K562 (cell line): ENCODE measurements around the gene FARSB. TPM values are rescaled to one million over a fixed set of nuclear protein-coding genes. Genes with fewer than 3 reads are reported as not detected.

Source experiments
- ARNT ChIP-seq, 2 experiments: fragments of 450-650 bp; IDR thresholded peaks; 2 replicates each; pipeline ENCODE4 v1.6.1; 2016; ENCODE audit warnings: mild to moderate bottlenecking in 1 of 2
- BACH1 ChIP-seq: fragments of 200-800 bp; sonication (Bioruptor generic); IDR thresholded peaks from 2 replicates; pipeline ENCODE4 v1.6.1; 2016; ENCODE audit warnings: missing genetic modification characterization, missing compliant biosample characterization
- CHCHD3 ChIP-seq: fragments of 250-450 bp; sonication (Bioruptor Pico); IDR thresholded peaks from 2 replicates; pipeline ENCODE4 v2.1.2; 2022; ENCODE audit warnings: mild to moderate bottlenecking
- CREB1 ChIP-seq, 2 experiments: sonication (generic) in 1 of 2; formaldehyde crosslinking in 1 of 2; IDR thresholded peaks; 2 replicates each; pipeline versions ENCODE4 v1.6.1 to v1.8.0; 2012 to 2022; ENCODE audit warnings: inconsistent platforms in 1 of 2, mild to moderate bottlenecking in 1 of 2, missing genetic modification reagents in 1 of 2, moderate library complexity in 1 of 2
- CTCFL ChIP-seq: IDR thresholded peaks from 2 replicates; pipeline ENCODE4 v1.6.1; 2011; ENCODE audit warnings: borderline replicate concordance, low read depth, mild to moderate bottlenecking, moderate library complexity, low read length; ENCODE audit not compliant: insufficient read depth, poor library complexity, severe bottlenecking
- CXXC5 ChIP-seq: fragments of 250-450 bp; sonication (Bioruptor Pico); IDR thresholded peaks from 2 replicates; pipeline ENCODE4 v1.8.0; 2022; ENCODE audit warnings: inconsistent platforms, mild to moderate bottlenecking, moderate library complexity
- DACH1 ChIP-seq: fragments of 450-650 bp; IDR thresholded peaks from 2 replicates; pipeline ENCODE4 v1.6.1; 2018; ENCODE audit not compliant: partially characterized antibody
- E2F6 ChIP-seq, 2 experiments: IDR thresholded peaks; 2 replicates each; pipeline ENCODE4 v1.6.1; 2011; ENCODE audit warnings: borderline replicate concordance in 1 of 2, control low read depth in 1 of 2, low read depth in 1 of 2, low read length in 1 of 2, mild to moderate bottlenecking in 1 of 2, mixed read lengths in 1 of 2, moderate library complexity in 1 of 2; ENCODE audit not compliant: insufficient read depth in 1 of 2, insufficient read length in 1 of 2, poor library complexity in 1 of 2, severe bottlenecking in 1 of 2; ENCODE audit errors: extremely low read depth in 1 of 2
- FOXM1 ChIP-seq, 2 experiments: fragments of 450-650 bp in 1 of 2; sonication (generic) in 1 of 2; formaldehyde crosslinking in 1 of 2; IDR thresholded peaks; 2 replicates each; pipeline versions ENCODE4 v1.6.1 to v1.9.0; 2017 to 2022; ENCODE audit warnings: low read depth in 2 of 2, mild to moderate bottlenecking in 2 of 2, missing genetic modification reagents in 1 of 2, moderate library complexity in 1 of 2
- GTF2F1 ChIP-seq: IDR thresholded peaks from 2 replicates; pipeline ENCODE4 v1.6.1; 2011; ENCODE audit warnings: low read depth, low read length, improper control_type of control experiment
- KLF13 ChIP-seq: fragments of 450-650 bp; IDR thresholded peaks from 2 replicates; pipeline ENCODE4 v1.6.1; 2016; ENCODE audit warnings: missing genetic modification characterization, low read depth, mild to moderate bottlenecking, missing compliant biosample characterization, moderate library complexity, borderline replicate concordance
- MAX ChIP-seq: sonication (generic); formaldehyde crosslinking; IDR thresholded peaks from 2 replicates; pipeline ENCODE4 v1.9.0; 2022; ENCODE audit warnings: mild to moderate bottlenecking, missing genetic modification reagents
- MED1 ChIP-seq: sonication (generic); formaldehyde crosslinking; IDR thresholded peaks from 2 replicates; pipeline ENCODE4 v1.8.1; 2023; ENCODE audit warnings: missing genetic modification reagents, borderline replicate concordance
- MEIS2 ChIP-seq: fragments of 450-650 bp; IDR thresholded peaks from 2 replicates; pipeline ENCODE4 v1.6.1; 2014; ENCODE audit warnings: mild to moderate bottlenecking; ENCODE audit not compliant: partially characterized antibody
- NFE2 ChIP-seq: IDR thresholded peaks from 2 replicates; pipeline ENCODE4 v1.6.1; 2014; ENCODE audit warnings: antibody characterized with exemption, low read depth
- PHF8 ChIP-seq: fragments of 200-600 bp; sonication (generic); IDR thresholded peaks from 2 replicates; pipeline ENCODE4 v1.6.1; 2012; ENCODE audit warnings: mixed run types, mild to moderate bottlenecking, inconsistent platforms, low read length, moderate library complexity, borderline replicate concordance
- PKNOX1 ChIP-seq: fragments of 450-650 bp; IDR thresholded peaks from 2 replicates; pipeline ENCODE4 v1.6.1; 2016
- POLR2A ChIP-seq: fragments of 450-650 bp; conservative IDR thresholded peaks from 2 replicates; pipeline ENCODE4 v1.6.1; 2016
- SUPT5H ChIP-seq: fragments of 450-650 bp; IDR thresholded peaks from 2 replicates; pipeline ENCODE4 v1.6.1; 2016
- TAF1 ChIP-seq: IDR thresholded peaks from 2 replicates; pipeline ENCODE4 v1.6.1; 2011; ENCODE audit warnings: mild to moderate bottlenecking, low read length, moderate library complexity; ENCODE audit not compliant: insufficient read depth, control insufficient read depth, severe bottlenecking; ENCODE audit errors: extremely low read depth
- TARDBP ChIP-seq: fragments of 450-650 bp; IDR thresholded peaks from 2 replicates; pipeline ENCODE4 v1.6.1; 2016
- U2AF1 ChIP-seq: fragments of 200-400 bp; formaldehyde crosslinking; optimal IDR thresholded peaks from 2 replicates; pipeline ENCODE3; 2017; ENCODE audit warnings: mild to moderate bottlenecking, low read depth, low read length, moderate library complexity
- ZNF551 ChIP-seq: fragments of 250-450 bp; sonication (Bioruptor Pico); IDR thresholded peaks from 2 replicates; pipeline ENCODE4 v1.5.0; 2021; ENCODE audit warnings: mild to moderate bottlenecking, moderate library complexity
- polyA plus RNA-seq, 8 experiments: library from polyadenylated mRNA; depleted of rRNA in 4 of 8; stranded (reverse) in 5 of 8; unstranded in 3 of 8; fragments of >200 nt; fragmentation: Nextera tagmentation in 2 of 8; fragmentation: Illumina TruSeq in 1 of 8; extraction: Ambion mirVana in 2 of 8; extraction: Trizol in 1 of 8; gene quantifications; 2 replicates each; pipeline versions ENCODE4 v1.2.1 to v1.2.3, GENCODE V29; 2011 to 2014; ENCODE audit warnings: inconsistent platforms in 1 of 8, missing spikeins in 1 of 8
- total RNA-seq, 7 experiments: library from RNA; depleted of rRNA in 6 of 7; stranded (reverse); fragments of >200 nt in 6 of 7; fragmentation: Illumina TruSeq in 2 of 7; extraction: Trizol in 2 of 7; gene quantifications; 2 replicates each; pipeline versions ENCODE4 v1.2.1 to v1.2.3, GENCODE V29; 2011 to 2021; ENCODE audit warnings: low replicate concordance in 1 of 7

FARSB gene
- total and polyA plus RNA-seq, 9 of the 15 experiments (the other 6 are each of a cell fraction or from before 2014, with no cell fraction given) = 26.6 to 171 (median 55.7) TPM

GRCh38 chr2:222655787-222656525 is at the start of gene FARSB (continued):
- TF ChIP-seq MAX (CRISPR knock-in tag) (peak; percentile 78), PHF8 (peak; percentile 86; the same call in 1 of the 2 replicates), NFE2 (peak; percentile 95), CTCFL (no peak), MED1 (CRISPR knock-in tag) (no peak), MEIS2 (peak; percentile 85), ZNF551 (CRISPR knock-in tag) (no peak), PKNOX1 (peak; percentile 66), BACH1 (no peak), TARDBP (no peak; the same call in 1 of the 2 replicates), DACH1 (peak; percentile 96), U2AF1 (no peak), TAF1 (peak; percentile 54), GTF2F1 (0 out of 2 replicates have a peak, but pooled peaks have one; percentile 68), FOXM1 (IDR thresholded peaks at IDR 0.05; ENCODE audit: low read depth) (peak; percentile 59; the same call in 1 of the 2 replicates), FOXM1 (CRISPR knock-in tag; IDR thresholded peaks at IDR 0.05; ENCODE audit: low read depth) (no peak), CXXC5 (peak; percentile 39), KLF13 (tag) (peak; percentile 85), E2F6 (IDR thresholded peaks at IDR 0.05; ENCODE audit: borderline replicate concordance in 1 of 2, extremely low read depth in 1 of 2, insufficient read depth in 1 of 2, insufficient read length in 1 of 2, low read depth in 1 of 2, low read length in 1 of 2, poor library complexity in 1 of 2, severe bottlenecking in 1 of 2) (peak; percentile 13 to 38), CREB1 (IDR thresholded peaks at IDR 0.05) (peak; percentile 37; the same call in 1 of the 2 replicates), CREB1 (CRISPR knock-in tag; IDR thresholded peaks at IDR 0.05) (no peak), ARNT (IDR thresholded peaks at IDR 0.05) (0 out of 4 replicates have a peak, but pooled peaks of 1 of the 2 experiments have one; percentile 54), SUPT5H (peak; percentile 76), CHCHD3 (no peak), POLR2A (peak; percentile 86)
